ENCODE data around the gene PPP2R1A.
A peak's percentile ranks its signal among the peaks of the same experiment; 100 is the strongest.

The PPP2R1A gene

GRCh38 chr19:52189735-52190486, at the start of gene PPP2R1A:
TSS of gene PPP2R1A (plus strand) at chr19:52190052. CDS start at chr19:52190097, 45 bp downstream.
- Histone ChIP-seq H3K4me3 (ENCODE audit: insufficient read length, low read depth) (peak within 1 kb of the TSS; percentile 73), H3K9ac (ENCODE audit: insufficient read length, low read depth) (peak within 1 kb of the TSS; percentile 93), H3K27me3 (ENCODE audit: insufficient read depth, insufficient read length) (no peaks in the 10 kb centered on the region), H3K4me1 (ENCODE audit: insufficient read depth, insufficient read length) (no peaks in the 10 kb centered on the region), H3K9me3 (ENCODE audit: insufficient read depth, low read length) (no peaks in the 10 kb centered on the region), H3K36me3 (ENCODE audit: insufficient read depth, insufficient read length, low read length) (peaks cover 28% of the 10 kb centered on the region)
- peak; percentile 99 for DNase-seq (ENCODE audit: low read depth, low spot score)
- TF ChIP-seq ZNF274 (IDR thresholded peaks at IDR 0.05; ENCODE audit: low read depth, low read length) (no peak), SUZ12 (IDR thresholded peaks at IDR 0.05; ENCODE audit: extremely low read depth, insufficient read depth, insufficient read length) (no peak), YY1 (IDR thresholded peaks at IDR 0.05; ENCODE audit: insufficient read depth, insufficient read length) (peak; percentile 55)

- DNase-seq (ENCODE audit: low read depth, low spot score), result no peak
- H3K4me3 ChIP-seq (ENCODE audit: insufficient read length, low read depth), result no peak overlapping the region
- H3K9ac ChIP-seq (ENCODE audit: insufficient read length, low read depth), result no peak overlapping the region
- H3K36me3 ChIP-seq (ENCODE audit: insufficient read depth, insufficient read length, low read length), result peaks cover 10% of the 10 kb centered on the region
- peaks cover 6% of the 10 kb centered on the region; the same call in 1 of the 2 replicates for H3K9me3 ChIP-seq (ENCODE audit: insufficient read depth, low read length)
- TF ChIP-seq SUZ12 (IDR thresholded peaks at IDR 0.05; ENCODE audit: extremely low read depth, insufficient read depth, insufficient read length) (no peak), YY1 (IDR thresholded peaks at IDR 0.05; ENCODE audit: insufficient read depth, insufficient read length) (no peak), ZNF274 (IDR thresholded peaks at IDR 0.05; ENCODE audit: low read depth, low read length) (no peak)
- H3K4me1 ChIP-seq (ENCODE audit: insufficient read depth, insufficient read length), result no peaks in the 10 kb centered on the region
- no peaks in the 10 kb centered on the region for H3K27me3 ChIP-seq (ENCODE audit: insufficient read depth, insufficient read length)
Observed at GRCh38 chr19:52141203-52141602, 48.6 kb upstream of the PPP2R1A start.

- no peaks in the 10 kb centered on the region for H3K4me1 ChIP-seq (ENCODE audit: insufficient read depth, insufficient read length)
- no peak overlapping the region for H3K9ac ChIP-seq (ENCODE audit: insufficient read length, low read depth)
- no peak overlapping the region for H3K4me3 ChIP-seq (ENCODE audit: insufficient read length, low read depth)
- no peaks in the 10 kb centered on the region for H3K27me3 ChIP-seq (ENCODE audit: insufficient read depth, insufficient read length)
- no peak for TF ChIP-seq ZNF274 (IDR thresholded peaks at IDR 0.05; ENCODE audit: low read depth, low read length)
- no peak for TF ChIP-seq SUZ12 (IDR thresholded peaks at IDR 0.05; ENCODE audit: extremely low read depth, insufficient read depth, insufficient read length)
- no peak for TF ChIP-seq YY1 (IDR thresholded peaks at IDR 0.05; ENCODE audit: insufficient read depth, insufficient read length)
- peaks cover 6% of the 10 kb centered on the region; the same call in 1 of the 2 replicates for H3K9me3 ChIP-seq (ENCODE audit: insufficient read depth, low read length)
- peaks cover 3% of the 10 kb centered on the region for H3K36me3 ChIP-seq (ENCODE audit: insufficient read depth, insufficient read length, low read length)
- DNase-seq (ENCODE audit: low read depth, low spot score), result no peak
Observed at GRCh38 chr19:52142001-52142595, 47.8 kb upstream of the PPP2R1A start.

GRCh38 chr19:52148256-52148655, 41.6 kb upstream of the PPP2R1A start:
- Histone ChIP-seq H3K9me3 (ENCODE audit: insufficient read depth, low read length) (peaks cover 48% of the 10 kb centered on the region), H3K27me3 (ENCODE audit: insufficient read depth, insufficient read length) (no peaks in the 10 kb centered on the region), H3K4me3 (ENCODE audit: insufficient read length, low read depth) (no peak overlapping the region), H3K9ac (ENCODE audit: insufficient read length, low read depth) (no peak overlapping the region), H3K4me1 (ENCODE audit: insufficient read depth, insufficient read length) (no peaks in the 10 kb centered on the region), H3K36me3 (ENCODE audit: insufficient read depth, insufficient read length, low read length) (no peaks in the 10 kb centered on the region)
- DNase-seq (ENCODE audit: low read depth, low spot score), result no peak
- TF ChIP-seq YY1 (IDR thresholded peaks at IDR 0.05; ENCODE audit: insufficient read depth, insufficient read length), result no peak

GRCh38 chr19:52155596-52156359, 34.1 kb upstream of the PPP2R1A start:
- H3K27me3 ChIP-seq (ENCODE audit: insufficient read depth, insufficient read length), result no peaks in the 10 kb centered on the region
- no peaks in the 10 kb centered on the region for H3K4me1 ChIP-seq (ENCODE audit: insufficient read depth, insufficient read length)
- DNase-seq (ENCODE audit: low read depth, low spot score), result no peak
- no peak overlapping the region for H3K4me3 ChIP-seq (ENCODE audit: insufficient read length, low read depth)
- peaks cover 81% of the 10 kb centered on the region for H3K9me3 ChIP-seq (ENCODE audit: insufficient read depth, low read length)
- no peak for TF ChIP-seq SUZ12 (IDR thresholded peaks at IDR 0.05; ENCODE audit: extremely low read depth, insufficient read depth, insufficient read length)
- TF ChIP-seq ZNF274 (IDR thresholded peaks at IDR 0.05; ENCODE audit: low read depth, low read length), result peak; percentile 77
- no peak overlapping the region for H3K9ac ChIP-seq (ENCODE audit: insufficient read length, low read depth)
- peaks cover 13% of the 10 kb centered on the region for H3K36me3 ChIP-seq (ENCODE audit: insufficient read depth, insufficient read length, low read length)

GRCh38 chr19:52170304-52170703, 19.5 kb upstream of the PPP2R1A start:
- DNase-seq (ENCODE audit: low read depth, low spot score), result no peak
- TF ChIP-seq ZNF274 (IDR thresholded peaks at IDR 0.05; ENCODE audit: low read depth, low read length), result no peak
- no peak for TF ChIP-seq SUZ12 (IDR thresholded peaks at IDR 0.05; ENCODE audit: extremely low read depth, insufficient read depth, insufficient read length)
- TF ChIP-seq YY1 (IDR thresholded peaks at IDR 0.05; ENCODE audit: insufficient read depth, insufficient read length), result no peak
- Histone ChIP-seq H3K36me3 (ENCODE audit: insufficient read depth, insufficient read length, low read length) (peaks cover 9% of the 10 kb centered on the region), H3K9me3 (ENCODE audit: insufficient read depth, low read length) (no peaks in the 10 kb centered on the region; the same call in 1 of the 2 replicates), H3K4me3 (ENCODE audit: insufficient read length, low read depth) (peak overlapping the region; percentile 73), H3K9ac (ENCODE audit: insufficient read length, low read depth) (peak overlapping the region; percentile 85), H3K4me1 (ENCODE audit: insufficient read depth, insufficient read length) (no peaks in the 10 kb centered on the region), H3K27me3 (ENCODE audit: insufficient read depth, insufficient read length) (peaks cover 15% of the 10 kb centered on the region)

- Histone ChIP-seq H3K27me3 (ENCODE audit: insufficient read depth, insufficient read length) (peaks cover 15% of the 10 kb centered on the region), H3K4me3 (ENCODE audit: insufficient read length, low read depth) (peak overlapping the region; percentile 73), H3K9ac (ENCODE audit: insufficient read length, low read depth) (peak overlapping the region; percentile 85), H3K36me3 (ENCODE audit: insufficient read depth, insufficient read length, low read length) (peaks cover 6% of the 10 kb centered on the region), H3K4me1 (ENCODE audit: insufficient read depth, insufficient read length) (no peaks in the 10 kb centered on the region), H3K9me3 (ENCODE audit: insufficient read depth, low read length) (no peaks in the 10 kb centered on the region)
- DNase-seq (ENCODE audit: low read depth, low spot score), result no peak
- TF ChIP-seq ZNF274 (IDR thresholded peaks at IDR 0.05; ENCODE audit: low read depth, low read length) (no peak), SUZ12 (IDR thresholded peaks at IDR 0.05; ENCODE audit: extremely low read depth, insufficient read depth, insufficient read length) (no peak), YY1 (IDR thresholded peaks at IDR 0.05; ENCODE audit: insufficient read depth, insufficient read length) (no peak)
Observed at GRCh38 chr19:52170863-52171320, 19.0 kb upstream of the PPP2R1A start.
